Measurements from ENCODE around the gene C19orf47.

DNA sequence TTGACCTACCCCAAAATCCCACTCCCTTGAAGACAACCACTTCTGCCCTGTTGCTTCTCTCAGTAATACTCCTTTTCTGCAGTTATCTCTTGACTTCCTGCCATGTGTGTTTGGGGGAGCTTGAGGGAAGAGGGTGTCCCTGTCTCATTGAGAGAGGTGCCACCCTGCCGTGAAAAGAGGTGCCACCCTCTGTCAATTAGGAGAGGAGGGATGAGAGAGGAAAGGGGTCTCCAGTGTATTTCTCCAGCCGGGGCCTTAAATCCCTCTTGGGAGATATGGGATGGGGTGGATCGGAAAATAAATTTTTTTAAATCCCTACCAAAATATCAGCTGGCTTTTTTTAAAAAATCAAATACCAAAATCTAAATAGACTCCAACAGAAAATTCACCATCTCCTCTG is 16.8 kb upstream of the C19orf47 start:
- TF ChIP-seq, protein P1, sequence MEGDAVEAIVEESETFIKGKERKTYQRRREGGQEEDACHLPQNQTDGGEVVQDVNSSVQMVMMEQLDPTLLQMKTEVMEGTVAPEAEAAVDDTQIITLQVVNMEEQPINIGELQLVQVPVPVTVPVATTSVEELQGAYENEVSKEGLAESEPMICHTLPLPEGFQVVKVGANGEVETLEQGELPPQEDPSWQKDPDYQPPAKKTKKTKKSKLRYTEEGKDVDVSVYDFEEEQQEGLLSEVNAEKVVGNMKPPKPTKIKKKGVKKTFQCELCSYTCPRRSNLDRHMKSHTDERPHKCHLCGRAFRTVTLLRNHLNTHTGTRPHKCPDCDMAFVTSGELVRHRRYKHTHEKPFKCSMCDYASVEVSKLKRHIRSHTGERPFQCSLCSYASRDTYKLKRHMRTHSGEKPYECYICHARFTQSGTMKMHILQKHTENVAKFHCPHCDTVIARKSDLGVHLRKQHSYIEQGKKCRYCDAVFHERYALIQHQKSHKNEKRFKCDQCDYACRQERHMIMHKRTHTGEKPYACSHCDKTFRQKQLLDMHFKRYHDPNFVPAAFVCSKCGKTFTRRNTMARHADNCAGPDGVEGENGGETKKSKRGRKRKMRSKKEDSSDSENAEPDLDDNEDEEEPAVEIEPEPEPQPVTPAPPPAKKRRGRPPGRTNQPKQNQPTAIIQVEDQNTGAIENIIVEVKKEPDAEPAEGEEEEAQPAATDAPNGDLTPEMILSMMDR (conservative IDR thresholded peaks at IDR 0.05; ENCODE audit: low read length), result no peak
- no peak for TF ChIP-seq EZH2phosphoT487 (IDR thresholded peaks at IDR 0.05; ENCODE audit: borderline replicate concordance, low read depth, low read length)

Measured in OCI-LY7 (cell line).